Embryonic facial prominence (tissue), 1 donor: ENCODE measurements around the gene XPO6.
"Not testable (repeated sequence)": the region's sequence is repeated elsewhere in the genome, so short reads cannot be mapped to it uniquely, and the experiment has no call there.

Source experiments
- DNase-seq: peaks from one replicate; pipeline ENCODE4 v3.0.0-alpha.2; 2016; ENCODE audit errors: extremely low spot score

The XPO6 gene

GRCh38 chr16:28149011-28149888, 62.5 kb downstream of the XPO6 start:
- DNase-seq: no peak

GRCh38 chr16:28146536-28146935, 65.2 kb downstream of the XPO6 start:
- no peak for DNase-seq

- DNase-seq: no peak
These were observed 66.0 kb downstream of the XPO6 start for GRCh38 chr16:28145796-28146195.

- no peak for DNase-seq
These were observed 70.8 kb downstream of the XPO6 start for GRCh38 chr16:28140788-28141618.

- no peak for DNase-seq
These were observed 72.2 kb downstream of the XPO6 start for GRCh38 chr16:28139530-28139929.

DNA sequence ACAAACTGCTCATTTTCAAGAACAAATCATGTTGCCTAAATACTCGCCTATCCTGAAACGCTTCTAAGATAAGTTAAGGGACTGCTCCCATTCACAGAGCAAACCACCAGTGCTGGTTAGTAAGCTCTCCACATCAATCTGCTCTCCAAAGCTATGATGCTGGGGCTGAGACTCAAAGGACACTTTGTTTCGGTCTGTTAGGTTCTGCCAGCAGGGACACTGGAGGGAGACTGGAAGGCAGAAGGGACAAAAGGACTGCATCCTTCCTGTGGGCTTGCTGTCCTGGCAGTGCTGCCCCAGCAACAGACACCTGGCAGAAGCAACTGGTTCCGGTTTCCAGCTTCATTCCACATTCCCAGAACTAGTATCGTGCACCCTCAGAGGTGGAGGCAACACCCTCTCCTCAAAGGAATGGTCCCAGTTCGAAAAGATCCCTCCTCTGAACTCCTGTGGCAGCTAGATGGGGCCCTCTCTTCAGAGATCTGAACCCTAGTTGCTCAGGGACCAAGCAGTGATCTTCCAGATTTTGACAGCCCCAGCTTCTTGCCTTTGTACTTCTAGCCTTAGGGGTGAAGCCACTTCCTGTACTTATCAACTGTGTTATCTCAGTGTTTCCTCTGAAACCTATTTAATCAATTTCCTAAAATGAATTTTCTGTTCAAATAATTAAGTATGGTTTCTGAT, 74.9 kb downstream of the XPO6 start:
- no peak for DNase-seq

DNA sequence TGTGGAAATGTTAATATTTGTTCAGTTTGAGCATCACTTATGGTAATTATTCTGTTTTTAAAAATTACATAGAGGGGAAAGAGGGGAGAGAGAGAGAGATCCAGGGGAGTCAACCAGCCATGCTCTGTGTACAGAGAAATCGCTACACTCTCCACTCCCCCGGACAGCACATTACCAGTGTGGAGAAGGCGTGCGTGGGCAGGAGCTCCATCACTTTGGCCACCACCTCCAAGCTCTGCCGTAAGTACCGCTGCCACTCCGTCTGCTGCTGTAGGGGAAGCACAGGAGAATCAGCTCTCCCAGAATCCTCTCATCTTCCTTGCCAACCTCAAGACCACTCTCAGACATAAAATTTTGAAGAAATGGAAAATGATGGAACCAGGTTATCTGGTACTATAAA, 78.1 kb downstream of the XPO6 start:
- DNase-seq: no peak

GRCh38 chr16:28131743-28132393, 79.9 kb downstream of the XPO6 start:
- no peak for DNase-seq

GRCh38 chr16:28131181-28131580, 80.6 kb downstream of the XPO6 start:
- DNase-seq: no peak

GRCh38 chr16:28130099-28131088, 81.4 kb downstream of the XPO6 start:
- DNase-seq: no peak

- DNase-seq: no peak
These were observed 84.8 kb downstream of the XPO6 start for GRCh38 chr16:28126684-28127620.

GRCh38 chr16:28125592-28125991, 86.2 kb downstream of the XPO6 start:
- no peak for DNase-seq

GRCh38 chr16:28121527-28121926, 90.2 kb downstream of the XPO6 start:
- no peak for DNase-seq

GRCh38 chr16:28120754-28121153, 91.0 kb downstream of the XPO6 start:
- DNase-seq: no peak

DNA sequence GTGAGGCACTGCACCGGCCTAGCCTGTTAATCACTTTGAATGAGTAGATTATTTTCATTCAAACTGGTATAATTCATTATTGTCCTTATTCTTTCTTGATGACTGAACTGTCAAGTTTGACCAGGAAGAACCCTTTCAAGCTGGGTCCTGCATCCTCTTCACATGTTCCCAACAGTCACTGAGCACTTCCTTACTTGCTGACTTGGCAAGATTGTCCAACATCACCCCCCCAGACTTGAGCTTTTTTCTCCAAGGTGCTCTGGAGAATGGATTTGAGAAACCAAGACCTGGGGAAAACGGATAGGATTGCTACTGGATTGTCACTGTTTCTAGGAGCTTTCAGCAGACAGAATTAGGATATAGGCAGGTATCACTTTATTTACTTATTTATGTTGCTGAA, 93.1 kb downstream of the XPO6 start:
- DNase-seq: no peak

DNA sequence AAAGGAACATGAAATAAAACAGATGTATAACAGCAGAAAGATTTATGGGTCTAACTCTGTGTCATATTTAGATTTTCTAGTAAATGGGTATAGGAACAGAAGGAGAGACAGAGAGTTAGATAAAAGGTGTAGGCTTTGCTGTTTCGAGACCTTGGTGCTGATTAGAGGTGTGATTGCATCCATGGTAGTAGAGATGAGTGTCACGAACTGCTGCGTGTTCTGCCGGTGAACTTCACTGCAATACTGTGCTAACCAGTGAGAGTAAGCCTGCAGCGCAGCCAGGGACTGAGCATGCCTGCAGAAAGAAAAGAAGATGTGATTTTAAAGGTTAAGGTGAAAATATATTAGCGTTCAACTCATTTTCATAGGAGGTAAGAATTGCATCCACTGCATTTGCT, 94.6 kb downstream of the XPO6 start:
- DNase-seq: no peak

DNA sequence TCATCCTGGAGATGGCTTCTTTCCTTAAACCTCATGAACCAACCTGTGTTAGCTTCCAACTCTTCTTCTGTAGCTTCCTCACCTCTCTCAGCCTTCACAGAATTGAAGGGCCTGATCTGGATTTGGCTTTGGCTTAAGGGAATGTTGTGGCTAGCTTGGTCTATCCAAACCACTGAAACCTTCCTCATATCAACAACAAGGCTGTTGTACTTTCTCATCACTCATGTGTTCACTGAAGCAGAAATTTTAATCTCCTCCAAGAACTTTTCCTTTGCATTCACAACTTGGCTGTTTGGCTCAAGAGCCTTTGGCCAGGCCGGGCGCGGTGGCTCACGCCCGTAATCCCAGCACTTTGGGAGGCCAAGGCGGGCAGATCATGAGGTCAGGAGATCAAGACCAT, 95.9 kb downstream of the XPO6 start:
- not testable (repeated sequence) for DNase-seq

GRCh38 chr16:28112908-28113307, 98.9 kb downstream of the XPO6 start:
- no peak for DNase-seq

DNA sequence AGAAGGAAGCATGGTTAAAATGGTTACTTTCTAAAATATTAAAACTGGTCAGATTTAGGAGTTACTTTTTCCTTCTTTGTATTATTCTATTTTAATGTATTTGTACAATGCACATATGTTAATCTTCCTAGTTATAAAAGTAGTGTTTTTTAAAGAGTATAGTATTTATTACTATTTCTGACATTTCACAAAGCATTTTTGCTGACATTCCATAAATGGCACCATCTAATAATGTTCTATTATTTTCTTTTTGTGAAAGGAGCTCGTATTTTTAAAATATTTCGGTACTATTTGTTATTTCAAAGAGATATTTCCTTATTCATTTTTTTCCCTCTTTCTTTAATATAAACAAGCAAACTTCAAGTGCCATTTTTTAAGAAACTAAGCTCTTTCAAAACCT, 100.8 kb downstream of the XPO6 start:
- DNase-seq: no peak
